Stomach (tissue), 9 donors: ENCODE results near the gene ICAM2. TPM values are rescaled to one million over a fixed set of nuclear protein-coding genes. Genes with fewer than 3 reads are reported as not detected.
"Not testable (repeated sequence)": the region's sequence is repeated elsewhere in the genome, so short reads cannot be mapped to it uniquely, and the experiment has no call there.

ENCODE experiments used
- DNase-seq, 2 donors: peaks; one replicate each; pipeline versions ENCODE4 v3.0.0 to v3.0.0-alpha.2; 2013 to 2019
- H3K27ac ChIP-seq, 5 donors: fragments of 200-600 bp in 4 of 5; sonication (generic) in 4 of 5; one replicate each; pipeline ENCODE4 v1.5.1; 2013 to 2019; ENCODE audit warnings: mild to moderate bottlenecking in 1 of 5, moderate library complexity in 1 of 5
- H3K27me3 ChIP-seq, 3 donors: fragments of 200-600 bp; sonication (generic); one replicate each; pipeline ENCODE4 v1.5.1; 2017 to 2019; ENCODE audit warnings: mixed run types in 1 of 3
- H3K36me3 ChIP-seq, 4 donors: fragments of 200-600 bp; sonication (generic); 1 replicate in 3 of 4; 2 replicates in 1 of 4; pipeline ENCODE4 v1.5.1; 2016 to 2019
- H3K4me1 ChIP-seq, 4 donors: fragments of 200-600 bp; sonication (generic); one replicate each; pipeline ENCODE4 v1.5.1; 2016 to 2019
- H3K4me3 ChIP-seq, 4 donors: fragments of 200-600 bp; sonication (generic) in 3 of 4; one replicate each; pipeline ENCODE4 v1.5.1; 2016 to 2019; ENCODE audit warnings: mild to moderate bottlenecking in 1 of 4
- H3K9me3 ChIP-seq, 4 donors: fragments of 200-600 bp; sonication (generic); one replicate each; pipeline ENCODE4 v1.5.1; 2016 to 2019
- EP300 ChIP-seq: sonication (generic); formaldehyde crosslinking; IDR thresholded peaks from one replicate; pipeline ENCODE4 v1.6.1; 2017; ENCODE audit warnings: antibody characterized with exemption
- POLR2A ChIP-seq, 4 donors: fragments of 450-650 bp; IDR thresholded peaks; one replicate each; pipeline ENCODE4 v1.6.1; 2016; ENCODE audit warnings: antibody characterized with exemption in 4 of 4, control low read depth in 2 of 4, mild to moderate bottlenecking in 1 of 4, moderate library complexity in 1 of 4
- POLR2AphosphoS5 ChIP-seq, 3 donors: sonication (generic); formaldehyde crosslinking; IDR thresholded peaks; one replicate each; pipeline ENCODE4 v1.6.1; 2016; ENCODE audit warnings: antibody characterized with exemption in 3 of 3
- WGBS, 5 donors: extraction: QIAGEN DNeasy Blood & Tissue Kit in 3 of 5; methylation state at CpG; one replicate each; pipeline versions ENCODE4 v1.1.5 to v1.1.7; 2013 to 2018; 5-methylcytosine and 5-hydroxymethylcytosine counted together
- intact Hi-C: fragments of 100-400 bp; cut with DNase I; formaldehyde crosslinking; loops from one replicate; pipeline ENCODE4 v1.15.1; 2023; ENCODE audit warnings: low total_unique reads
- polyA plus RNA-seq, 3 donors: library from polyadenylated mRNA; stranded (reverse); fragments of 200-250 nt; gene quantifications; one replicate each; pipeline ENCODE4 v1.2.3, GENCODE V29; 2013
- total RNA-seq, 5 donors: library from RNA; depleted of rRNA; stranded (reverse); fragments of >200 nt; gene quantifications; one replicate each; pipeline versions ENCODE4 v1.1.0 to v1.2.3, GENCODE V29; 2014 to 2016
- TF ChIP-seq, protein P1 (sequence below), 7 experiments: fragments of 450-650 bp in 4 of 7; fragments of 200-600 bp in 3 of 7; sonication (generic) in 3 of 7; IDR thresholded peaks; one replicate each; pipeline ENCODE4 v1.5.1; 2016 to 2019; ENCODE audit warnings: antibody characterized with exemption in 7 of 7, control low read depth in 2 of 7, mild to moderate bottlenecking in 1 of 7
- donor health status: healthy with polysubstance abuse.
- donor health status: Bipolar disorder and iron deficiency.
- donor health status: healthy.

The ICAM2 gene
- total and polyA plus RNA-seq, 8 donors = 4.7 to 25.3 (median 10.7) TPM; not detected in 2

DNA sequence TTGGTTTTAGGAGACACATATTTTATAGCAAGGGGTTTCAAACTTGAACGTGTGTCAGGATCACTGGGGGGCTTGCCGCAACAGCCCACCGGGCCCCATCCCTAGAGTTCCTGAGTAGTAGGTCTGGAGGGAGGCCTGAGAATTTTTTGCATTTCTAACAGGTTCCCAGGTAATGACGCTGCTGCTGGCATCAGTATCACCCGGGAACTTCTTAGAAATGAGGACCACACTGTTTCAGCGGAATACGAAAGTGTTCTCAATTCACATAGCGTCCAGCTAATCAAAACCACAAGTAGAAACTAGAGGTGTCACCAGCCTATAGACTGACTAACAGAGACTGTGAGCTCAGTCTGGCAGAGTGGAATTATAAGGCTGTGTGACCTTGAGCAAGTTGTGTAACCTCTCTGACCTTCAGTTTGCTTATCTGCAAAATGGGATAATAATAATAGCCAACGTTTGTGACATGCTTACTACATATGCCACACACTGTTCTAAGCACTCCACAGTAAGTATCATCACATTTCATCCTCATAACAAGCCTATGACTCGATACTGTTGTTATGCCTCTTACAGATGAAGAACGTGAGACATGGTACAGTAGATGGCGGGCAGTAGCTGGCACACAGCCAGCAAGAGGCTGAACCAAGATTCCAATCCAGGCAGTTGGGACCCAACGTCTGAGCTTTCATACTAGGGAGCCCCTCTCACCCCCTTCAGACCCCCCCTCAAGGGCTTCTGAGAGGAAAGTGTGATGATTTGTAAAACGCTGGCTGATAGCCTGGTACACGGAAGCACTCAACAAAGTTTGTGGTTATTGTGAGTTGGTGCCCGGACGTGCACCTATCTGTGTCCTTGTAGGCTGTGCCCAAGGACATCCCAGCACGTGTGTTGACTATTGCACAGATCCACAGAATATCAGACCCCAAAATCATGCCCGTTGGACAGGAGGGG, 4.6 kb upstream of the ICAM2 start:
- 30 to 48% (median 37%) methylated on average over 16 to 19 of the region's 19 CpGs for WGBS, 5 donors
- no peaks in the 10 kb centered on the region for H3K9me3 ChIP-seq
- intact Hi-C loops = loop anchor here (5.0 to 10.0 kb wide), 2 partner anchors 90 to 107 kb away; partner anchors contain the start of genes CD79B and ERN1
- no peaks in the 10 kb centered on the region for H3K27me3 ChIP-seq
- peak in 1 of 2 donors; percentile 46 for DNase-seq
- H3K4me3 ChIP-seq = peak overlapping the region in 1 of 4 donors; percentile 11
- H3K36me3 ChIP-seq = no peaks in the 10 kb centered on the region
- peaks cover 12 to 27% (median 20%) of the 10 kb centered on the region in 4 donors for H3K4me1 ChIP-seq
- TF ChIP-seq, protein P1, sequence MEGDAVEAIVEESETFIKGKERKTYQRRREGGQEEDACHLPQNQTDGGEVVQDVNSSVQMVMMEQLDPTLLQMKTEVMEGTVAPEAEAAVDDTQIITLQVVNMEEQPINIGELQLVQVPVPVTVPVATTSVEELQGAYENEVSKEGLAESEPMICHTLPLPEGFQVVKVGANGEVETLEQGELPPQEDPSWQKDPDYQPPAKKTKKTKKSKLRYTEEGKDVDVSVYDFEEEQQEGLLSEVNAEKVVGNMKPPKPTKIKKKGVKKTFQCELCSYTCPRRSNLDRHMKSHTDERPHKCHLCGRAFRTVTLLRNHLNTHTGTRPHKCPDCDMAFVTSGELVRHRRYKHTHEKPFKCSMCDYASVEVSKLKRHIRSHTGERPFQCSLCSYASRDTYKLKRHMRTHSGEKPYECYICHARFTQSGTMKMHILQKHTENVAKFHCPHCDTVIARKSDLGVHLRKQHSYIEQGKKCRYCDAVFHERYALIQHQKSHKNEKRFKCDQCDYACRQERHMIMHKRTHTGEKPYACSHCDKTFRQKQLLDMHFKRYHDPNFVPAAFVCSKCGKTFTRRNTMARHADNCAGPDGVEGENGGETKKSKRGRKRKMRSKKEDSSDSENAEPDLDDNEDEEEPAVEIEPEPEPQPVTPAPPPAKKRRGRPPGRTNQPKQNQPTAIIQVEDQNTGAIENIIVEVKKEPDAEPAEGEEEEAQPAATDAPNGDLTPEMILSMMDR (IDR thresholded peaks at IDR 0.05) = no peak
- TF ChIP-seq POLR2A (IDR thresholded peaks at IDR 0.05) (no peak), EP300 (no peak), POLR2AphosphoS5 (IDR thresholded peaks at IDR 0.05) (no peak)
- H3K27ac ChIP-seq = peak overlapping the region; percentile 25 to 80 (median 71)

DNA sequence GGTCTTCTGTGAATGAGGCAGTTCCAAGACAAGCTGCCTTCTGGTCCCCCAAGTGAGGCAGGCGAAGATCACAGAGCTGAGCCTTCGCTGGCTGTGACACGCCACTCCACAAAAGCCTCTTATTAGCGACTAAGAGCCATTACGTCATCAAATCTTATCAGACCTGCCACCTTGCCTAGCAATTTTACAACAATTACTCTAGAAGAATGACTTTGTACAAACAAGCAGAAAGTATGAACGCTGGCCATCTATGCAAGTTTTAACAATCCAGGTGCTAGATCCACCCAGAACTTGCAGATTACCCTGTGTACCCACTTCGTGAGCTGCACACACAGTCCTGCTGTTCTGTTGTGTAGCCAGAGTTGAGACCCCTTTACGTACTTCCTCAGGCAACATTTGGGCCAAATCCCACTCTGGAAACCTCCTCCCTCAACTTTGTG, 3.8 kb upstream of the ICAM2 start:
- no peak for TF ChIP-seq POLR2AphosphoS5 (IDR thresholded peaks at IDR 0.05)
- no peak for TF ChIP-seq POLR2A (IDR thresholded peaks at IDR 0.05)
- TF ChIP-seq EP300 = no peak
- TF ChIP-seq, protein P1 (IDR thresholded peaks at IDR 0.05) = no peak
- Histone ChIP-seq H3K27me3 (no peaks in the 10 kb centered on the region), H3K27ac (peak overlapping the region; percentile 25 to 77 (median 59)), H3K4me1 (peaks cover 12 to 31% (median 21%) of the 10 kb centered on the region in 4 donors), H3K4me3 (no peak overlapping the region), H3K36me3 (no peaks in the 10 kb centered on the region), H3K9me3 (no peaks in the 10 kb centered on the region)
- peak in 1 of 2 donors; percentile 85 for DNase-seq
- intact Hi-C loops = loop anchor here (10.0 kb wide), 1 partner anchor 89 kb away; the partner anchor contains the start of gene CD79B
- WGBS, 5 donors = 33 to 48% (median 43%) methylated on average over 8 of the region's 8 CpGs

DNA sequence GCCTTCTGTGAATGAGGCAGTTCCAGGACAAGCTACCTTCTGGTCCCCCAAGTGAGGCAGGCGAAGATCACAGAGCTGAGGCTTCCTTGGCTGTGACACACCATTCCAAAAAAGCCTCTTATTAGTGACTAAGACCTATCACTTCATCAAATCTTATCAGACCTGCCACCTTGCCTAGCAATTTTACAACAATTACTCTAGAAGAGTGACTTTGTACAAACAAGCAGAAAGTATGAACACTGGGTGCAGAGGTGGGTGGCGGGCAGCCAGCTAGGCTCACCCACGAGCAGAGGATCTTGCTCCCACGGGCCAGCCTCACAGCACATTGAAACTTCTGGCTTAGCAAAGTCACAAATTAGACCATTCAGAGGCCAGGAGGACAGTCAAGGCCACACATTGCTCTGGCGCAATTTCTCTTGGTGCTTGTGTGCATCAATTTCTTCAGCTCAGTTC, 2.2 kb upstream of the ICAM2 start:
- TF ChIP-seq, protein P1 (IDR thresholded peaks at IDR 0.05) = no peak
- WGBS, 5 donors = 71 to 76% (median 73%) methylated on average over 5 of the region's 5 CpGs
- intact Hi-C loops = loop anchor here (10.0 kb wide), 1 partner anchor 88 kb away; the partner anchor contains the start of gene CD79B
- no peak overlapping the region for H3K4me3 ChIP-seq
- peaks cover 12 to 31% (median 21%) of the 10 kb centered on the region in 4 donors for H3K4me1 ChIP-seq
- no peaks in the 10 kb centered on the region for H3K36me3 ChIP-seq
- no peak overlapping the region for H3K27ac ChIP-seq
- no peaks in the 10 kb centered on the region for H3K9me3 ChIP-seq
- no peaks in the 10 kb centered on the region for H3K27me3 ChIP-seq
- DNase-seq = peak in 1 of 2 donors; percentile 37

- Histone ChIP-seq H3K4me3 (peak overlapping the region in 3 of 4 donors; percentile 40 to 47 (median 47)), H3K4me1 (peaks cover 5 to 27% (median 15%) of the 10 kb centered on the region in 4 donors), H3K27ac (peak overlapping the region; percentile 33 to 86 (median 82))
- DNase-seq, H3K27me3 ChIP-seq, H3K36me3 ChIP-seq, intact Hi-C loops, H3K9me3 ChIP-seq: not testable (repeated sequence)
- 51 to 70% (median 56%) methylated on average over 9 of the region's 9 CpGs for WGBS, 5 donors
Observed at GRCh38 chr17:64019551-64019961, 877 bp downstream of the ICAM2 start.
